AG10803 (cell line): ENCODE results near the gene RNF138.
"Not testable (repeated sequence)": the region's sequence is repeated elsewhere in the genome, so short reads cannot be mapped to it uniquely, and the experiment has no call there.

ENCODE experiments used
- DNase-seq: peaks from one replicate; pipeline ENCODE4 v3.0.0; 2010; ENCODE audit warnings: low read depth
- H3K4me3 ChIP-seq: 2 replicates; pipeline ENCODE4 v1.5.1; 2011; ENCODE audit warnings: mild to moderate bottlenecking, low read length, control low read depth
- CTCF ChIP-seq: conservative IDR thresholded peaks from 2 replicates; pipeline ENCODE4 v1.5.1; 2011; ENCODE audit warnings: mild to moderate bottlenecking, low read length, control low read depth, inconsistent platforms

Gene RNF138

GRCh38 chr18:32086881-32087280, 4.8 kb upstream of the RNF138 start:
- DNase-seq: peak; percentile 25
- no peak for TF ChIP-seq CTCF
- no peak overlapping the region for H3K4me3 ChIP-seq

GRCh38 chr18:32090831-32091230, 843 bp upstream of the RNF138 start:
- not testable (repeated sequence) for H3K4me3 ChIP-seq, DNase-seq

GRCh38 chr18:32091325-32091723, 350 bp upstream of the RNF138 start:
- DNase-seq: no peak
- peak overlapping the region; percentile 68 for H3K4me3 ChIP-seq
- no peak for TF ChIP-seq CTCF

GRCh38 chr18:32092422-32093101, 888 bp downstream of the RNF138 start:
- peak; percentile 96 for DNase-seq
- TF ChIP-seq CTCF: no peak
- H3K4me3 ChIP-seq: peak overlapping the region; percentile 93

- no peak for TF ChIP-seq CTCF
- DNase-seq: peak; percentile 69
- H3K4me3 ChIP-seq: peak overlapping the region; percentile 93
Measured at GRCh38 chr18:32093102-32093511, 1.4 kb downstream of the RNF138 start.

- no peak for TF ChIP-seq CTCF
Measured at GRCh38 chr18:32093523-32093922, 1.8 kb downstream of the RNF138 start.

GRCh38 chr18:32095192-32095899, 3.7 kb downstream of the RNF138 start:
- no peak for DNase-seq
- no peak overlapping the region for H3K4me3 ChIP-seq
- no peak for TF ChIP-seq CTCF

More at GRCh38 chr18:32093523-32093922, 1.8 kb downstream of the RNF138 start:
- peak overlapping the region; percentile 93 for H3K4me3 ChIP-seq
- DNase-seq: no peak
